K562 (cell line): ENCODE data around the gene TMEM243. TPM values are rescaled to one million over a fixed set of nuclear protein-coding genes. Genes with fewer than 3 reads are reported as not detected.
A peak's percentile ranks its signal among the peaks of the same experiment; 100 is the strongest.

Source experiments
- E2F5 ChIP-seq: sonication (generic); formaldehyde crosslinking; IDR thresholded peaks from 2 replicates; pipeline ENCODE4 v1.8.0; 2022; ENCODE audit warnings: mild to moderate bottlenecking, missing genetic modification reagents
- EP400 ChIP-seq: fragments of 450-650 bp; IDR thresholded peaks from 2 replicates; pipeline ENCODE4 v1.6.1; 2017; ENCODE audit warnings: antibody characterized with exemption, mild to moderate bottlenecking, moderate library complexity
- FOS ChIP-seq: IDR thresholded peaks from 3 replicates; pipeline ENCODE4 v1.6.1; 2011; ENCODE audit not compliant: insufficient read length; ENCODE audit errors: extremely low read depth
- SMARCB1 ChIP-seq: IDR thresholded peaks from 2 replicates; pipeline ENCODE4 v1.6.1; 2011; ENCODE audit warnings: improper control_type of control experiment, low read depth; ENCODE audit not compliant: insufficient read length
- SNRNP70 ChIP-seq: fragments of 200-400 bp; formaldehyde crosslinking; optimal IDR thresholded peaks from 2 replicates; pipeline ENCODE3; 2017; ENCODE audit warnings: low read depth, low read length
- SRSF1 ChIP-seq: fragments of 200-400 bp; formaldehyde crosslinking; IDR thresholded peaks from 2 replicates; pipeline ENCODE4 v1.6.1; 2017; ENCODE audit warnings: mild to moderate bottlenecking, low read depth, low read length, moderate library complexity
- TARDBP ChIP-seq: fragments of 450-650 bp; IDR thresholded peaks from 2 replicates; pipeline ENCODE4 v1.6.1; 2016
- USF1 ChIP-seq: sonication (generic); formaldehyde crosslinking; IDR thresholded peaks from 2 replicates; pipeline ENCODE4 v1.9.0; 2022; ENCODE audit warnings: mild to moderate bottlenecking, missing genetic modification reagents
- ZNF324 ChIP-seq: fragments of 250-450 bp; sonication (Bioruptor Pico); IDR thresholded peaks from 2 replicates; pipeline ENCODE4 v1.4.0; 2020; ENCODE audit warnings: mild to moderate bottlenecking
- polyA plus RNA-seq, 8 experiments: library from polyadenylated mRNA; depleted of rRNA in 4 of 8; stranded (reverse) in 5 of 8; unstranded in 3 of 8; fragments of >200 nt; fragmentation: Nextera tagmentation in 2 of 8; fragmentation: Illumina TruSeq in 1 of 8; extraction: Ambion mirVana in 2 of 8; extraction: Trizol in 1 of 8; gene quantifications; 2 replicates each; pipeline versions ENCODE4 v1.2.1 to v1.2.3, GENCODE V29; 2011 to 2014; ENCODE audit warnings: inconsistent platforms in 1 of 8, missing spikeins in 1 of 8
- total RNA-seq, 7 experiments: library from RNA; depleted of rRNA in 6 of 7; stranded (reverse); fragments of >200 nt in 6 of 7; fragmentation: Illumina TruSeq in 2 of 7; extraction: Trizol in 2 of 7; gene quantifications; 2 replicates each; pipeline versions ENCODE4 v1.2.1 to v1.2.3, GENCODE V29; 2011 to 2021; ENCODE audit warnings: low replicate concordance in 1 of 7
- TF ChIP-seq, protein P1 (sequence below): sonication (generic); formaldehyde crosslinking; IDR thresholded peaks from 2 replicates; pipeline ENCODE4 v1.8.0; 2022; ENCODE audit warnings: mild to moderate bottlenecking, missing genetic modification reagents
- TF ChIP-seq, protein P2 (sequence below), 2 experiments: fragments of 450-650 bp in 1 of 2; sonication (generic) in 1 of 2; formaldehyde crosslinking in 1 of 2; IDR thresholded peaks; 2 replicates each; pipeline versions ENCODE4 v1.7.1 to v1.9.0; 2016 to 2022; ENCODE audit warnings: inconsistent platforms in 1 of 2, mild to moderate bottlenecking in 1 of 2, missing genetic modification reagents in 1 of 2

TMEM243 gene
- total and polyA plus RNA-seq, 9 of the 15 experiments (the other 6 are each of a cell fraction or from before 2014, with no cell fraction given) = 3.9 to 8.6 (median 6.1) TPM

- peak; percentile 31; the same call in 1 of the 2 replicates for TF ChIP-seq E2F5 (CRISPR knock-in tag)
- no peak for TF ChIP-seq SMARCB1
- TF ChIP-seq, protein P1, sequence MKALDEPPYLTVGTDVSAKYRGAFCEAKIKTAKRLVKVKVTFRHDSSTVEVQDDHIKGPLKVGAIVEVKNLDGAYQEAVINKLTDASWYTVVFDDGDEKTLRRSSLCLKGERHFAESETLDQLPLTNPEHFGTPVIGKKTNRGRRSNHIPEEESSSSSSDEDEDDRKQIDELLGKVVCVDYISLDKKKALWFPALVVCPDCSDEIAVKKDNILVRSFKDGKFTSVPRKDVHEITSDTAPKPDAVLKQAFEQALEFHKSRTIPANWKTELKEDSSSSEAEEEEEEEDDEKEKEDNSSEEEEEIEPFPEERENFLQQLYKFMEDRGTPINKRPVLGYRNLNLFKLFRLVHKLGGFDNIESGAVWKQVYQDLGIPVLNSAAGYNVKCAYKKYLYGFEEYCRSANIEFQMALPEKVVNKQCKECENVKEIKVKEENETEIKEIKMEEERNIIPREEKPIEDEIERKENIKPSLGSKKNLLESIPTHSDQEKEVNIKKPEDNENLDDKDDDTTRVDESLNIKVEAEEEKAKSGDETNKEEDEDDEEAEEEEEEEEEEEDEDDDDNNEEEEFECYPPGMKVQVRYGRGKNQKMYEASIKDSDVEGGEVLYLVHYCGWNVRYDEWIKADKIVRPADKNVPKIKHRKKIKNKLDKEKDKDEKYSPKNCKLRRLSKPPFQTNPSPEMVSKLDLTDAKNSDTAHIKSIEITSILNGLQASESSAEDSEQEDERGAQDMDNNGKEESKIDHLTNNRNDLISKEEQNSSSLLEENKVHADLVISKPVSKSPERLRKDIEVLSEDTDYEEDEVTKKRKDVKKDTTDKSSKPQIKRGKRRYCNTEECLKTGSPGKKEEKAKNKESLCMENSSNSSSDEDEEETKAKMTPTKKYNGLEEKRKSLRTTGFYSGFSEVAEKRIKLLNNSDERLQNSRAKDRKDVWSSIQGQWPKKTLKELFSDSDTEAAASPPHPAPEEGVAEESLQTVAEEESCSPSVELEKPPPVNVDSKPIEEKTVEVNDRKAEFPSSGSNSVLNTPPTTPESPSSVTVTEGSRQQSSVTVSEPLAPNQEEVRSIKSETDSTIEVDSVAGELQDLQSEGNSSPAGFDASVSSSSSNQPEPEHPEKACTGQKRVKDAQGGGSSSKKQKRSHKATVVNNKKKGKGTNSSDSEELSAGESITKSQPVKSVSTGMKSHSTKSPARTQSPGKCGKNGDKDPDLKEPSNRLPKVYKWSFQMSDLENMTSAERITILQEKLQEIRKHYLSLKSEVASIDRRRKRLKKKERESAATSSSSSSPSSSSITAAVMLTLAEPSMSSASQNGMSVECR (CRISPR knock-in tag) = no peak; the same call in none of the 2 replicates
- peak; percentile 90 for TF ChIP-seq SRSF1
- TF ChIP-seq, protein P2, sequence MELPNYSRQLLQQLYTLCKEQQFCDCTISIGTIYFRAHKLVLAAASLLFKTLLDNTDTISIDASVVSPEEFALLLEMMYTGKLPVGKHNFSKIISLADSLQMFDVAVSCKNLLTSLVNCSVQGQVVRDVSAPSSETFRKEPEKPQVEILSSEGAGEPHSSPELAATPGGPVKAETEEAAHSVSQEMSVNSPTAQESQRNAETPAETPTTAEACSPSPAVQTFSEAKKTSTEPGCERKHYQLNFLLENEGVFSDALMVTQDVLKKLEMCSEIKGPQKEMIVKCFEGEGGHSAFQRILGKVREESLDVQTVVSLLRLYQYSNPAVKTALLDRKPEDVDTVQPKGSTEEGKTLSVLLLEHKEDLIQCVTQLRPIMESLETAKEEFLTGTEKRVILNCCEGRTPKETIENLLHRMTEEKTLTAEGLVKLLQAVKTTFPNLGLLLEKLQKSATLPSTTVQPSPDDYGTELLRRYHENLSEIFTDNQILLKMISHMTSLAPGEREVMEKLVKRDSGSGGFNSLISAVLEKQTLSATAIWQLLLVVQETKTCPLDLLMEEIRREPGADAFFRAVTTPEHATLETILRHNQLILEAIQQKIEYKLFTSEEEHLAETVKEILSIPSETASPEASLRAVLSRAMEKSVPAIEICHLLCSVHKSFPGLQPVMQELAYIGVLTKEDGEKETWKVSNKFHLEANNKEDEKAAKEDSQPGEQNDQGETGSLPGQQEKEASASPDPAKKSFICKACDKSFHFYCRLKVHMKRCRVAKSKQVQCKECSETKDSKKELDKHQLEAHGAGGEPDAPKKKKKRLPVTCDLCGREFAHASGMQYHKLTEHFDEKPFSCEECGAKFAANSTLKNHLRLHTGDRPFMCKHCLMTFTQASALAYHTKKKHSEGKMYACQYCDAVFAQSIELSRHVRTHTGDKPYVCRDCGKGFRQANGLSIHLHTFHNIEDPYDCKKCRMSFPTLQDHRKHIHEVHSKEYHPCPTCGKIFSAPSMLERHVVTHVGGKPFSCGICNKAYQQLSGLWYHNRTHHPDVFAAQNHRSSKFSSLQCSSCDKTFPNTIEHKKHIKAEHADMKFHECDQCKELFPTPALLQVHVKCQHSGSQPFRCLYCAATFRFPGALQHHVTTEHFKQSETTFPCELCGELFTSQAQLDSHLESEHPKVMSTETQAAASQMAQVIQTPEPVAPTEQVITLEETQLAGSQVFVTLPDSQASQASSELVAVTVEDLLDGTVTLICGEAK (IDR thresholded peaks at IDR 0.05) = peak; percentile 95
- TF ChIP-seq, protein P2 (CRISPR knock-in tag; IDR thresholded peaks at IDR 0.05) = no peak
- TF ChIP-seq TARDBP = peak; percentile 75
- TF ChIP-seq USF1 (CRISPR knock-in tag) = no peak; the same call in 1 of the 2 replicates
- peak; percentile 97 for TF ChIP-seq EP400
- TF ChIP-seq ZNF324 (CRISPR knock-in tag) = no peak
- no peak for TF ChIP-seq SNRNP70
- no peak for TF ChIP-seq FOS
Measured at GRCh38 chr7:87152112-87152896, 67.2 kb downstream of the TMEM243 start, which contains the start of gene DMTF1 (continued).
